ENCODE measurements around the gene CRADD.

DNA sequence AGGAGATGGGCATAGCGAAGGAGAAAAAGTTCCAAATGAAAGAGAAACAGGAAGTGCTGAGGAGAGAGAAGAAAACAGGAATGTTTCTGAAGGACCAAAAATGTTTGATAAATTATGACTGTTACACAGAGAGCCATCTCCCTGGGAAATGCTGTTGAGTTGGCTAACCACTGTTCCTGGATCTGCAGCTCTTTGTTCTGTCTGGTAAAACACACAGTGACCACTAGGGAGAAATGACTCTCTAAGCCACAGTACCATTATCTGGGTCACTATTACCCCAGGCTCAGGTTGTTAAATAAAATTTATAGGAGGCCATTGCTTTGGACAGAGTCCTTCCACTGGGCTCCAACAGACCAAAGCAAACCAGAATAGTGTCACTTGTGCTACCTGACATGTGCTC is 219.3 kb downstream of the CRADD start:
- TF ChIP-seq, protein P1, sequence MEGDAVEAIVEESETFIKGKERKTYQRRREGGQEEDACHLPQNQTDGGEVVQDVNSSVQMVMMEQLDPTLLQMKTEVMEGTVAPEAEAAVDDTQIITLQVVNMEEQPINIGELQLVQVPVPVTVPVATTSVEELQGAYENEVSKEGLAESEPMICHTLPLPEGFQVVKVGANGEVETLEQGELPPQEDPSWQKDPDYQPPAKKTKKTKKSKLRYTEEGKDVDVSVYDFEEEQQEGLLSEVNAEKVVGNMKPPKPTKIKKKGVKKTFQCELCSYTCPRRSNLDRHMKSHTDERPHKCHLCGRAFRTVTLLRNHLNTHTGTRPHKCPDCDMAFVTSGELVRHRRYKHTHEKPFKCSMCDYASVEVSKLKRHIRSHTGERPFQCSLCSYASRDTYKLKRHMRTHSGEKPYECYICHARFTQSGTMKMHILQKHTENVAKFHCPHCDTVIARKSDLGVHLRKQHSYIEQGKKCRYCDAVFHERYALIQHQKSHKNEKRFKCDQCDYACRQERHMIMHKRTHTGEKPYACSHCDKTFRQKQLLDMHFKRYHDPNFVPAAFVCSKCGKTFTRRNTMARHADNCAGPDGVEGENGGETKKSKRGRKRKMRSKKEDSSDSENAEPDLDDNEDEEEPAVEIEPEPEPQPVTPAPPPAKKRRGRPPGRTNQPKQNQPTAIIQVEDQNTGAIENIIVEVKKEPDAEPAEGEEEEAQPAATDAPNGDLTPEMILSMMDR (IDR thresholded peaks at IDR 0.05): no peak
- no peak for TF ChIP-seq POLR2A (IDR thresholded peaks at IDR 0.05)

Measured in thyroid gland (tissue), 4 donors.